HEK293 (cell line): ENCODE results near the gene CDK6.

ENCODE experiments used
- CTCF ChIA-PET: fragments of 350-600 bp; formaldehyde crosslinking; extraction: SDS; loops from one replicate; lab custom pipeline; 2021; ENCODE audit warnings: antibody characterized with exemption; lab: Yijun Ruan, JAX
- POLR2A ChIA-PET: fragments of 300-600 bp; formaldehyde crosslinking; extraction: SDS; loops from one replicate; lab custom pipeline; 2020; ENCODE audit warnings: antibody characterized with exemption, inconsistent platforms; lab: Yijun Ruan, JAX
- H3K27ac ChIP-seq: fragments of 200-500 bp; sonication (Bioruptor generic); 2 replicates; pipeline ENCODE4 v1.5.1; 2014; ENCODE audit warnings: low read depth, low read length, control low read depth, inconsistent platforms; ENCODE audit errors: extremely low read depth
- H3K36me3 ChIP-seq, 2 experiments: fragments of 200-500 bp in 1 of 2; sonication (Bioruptor generic) in 1 of 2; 1 replicate in 1 of 2; 2 replicates in 1 of 2; pipeline ENCODE4 v1.5.1; 2014 to 2017; ENCODE audit warnings: inconsistent platforms in 2 of 2, low read length in 2 of 2; ENCODE audit not compliant: control insufficient read depth in 2 of 2, insufficient read depth in 1 of 2
- H3K4me1 ChIP-seq: fragments of 200-500 bp; sonication (Bioruptor generic); 2 replicates; pipeline ENCODE4 v1.5.1; 2014; ENCODE audit warnings: mild to moderate bottlenecking, low read length, inconsistent platforms; ENCODE audit not compliant: control insufficient read depth, insufficient read depth
- H3K4me3 ChIP-seq: 2 replicates; pipeline ENCODE4 v1.5.1; 2011; ENCODE audit warnings: low read depth, mild to moderate bottlenecking, control low read depth, low read length, moderate library complexity
- H3K9me3 ChIP-seq: fragments of 200-500 bp; sonication (Bioruptor generic); 2 replicates; pipeline ENCODE4 v1.5.1; 2014; ENCODE audit warnings: low read depth, low read length, inconsistent platforms; ENCODE audit not compliant: control insufficient read depth, insufficient read depth
- GLIS2 ChIP-seq: fragments of 450-650 bp; formaldehyde crosslinking; IDR thresholded peaks from 2 replicates; pipeline ENCODE4 v1.5.1; 2016; ENCODE audit warnings: missing biosample characterization, missing genetic modification characterization
- HOXA7 ChIP-seq: sonication (generic); formaldehyde crosslinking; IDR thresholded peaks from 2 replicates; pipeline ENCODE4 v1.8.1; 2022; ENCODE audit warnings: missing genetic modification reagents, borderline replicate concordance
- PRDM1 ChIP-seq: fragments of 450-650 bp; formaldehyde crosslinking; IDR thresholded peaks from 2 replicates; pipeline ENCODE4; 2016; ENCODE audit warnings: missing biosample characterization, missing genetic modification characterization
- ZBTB21 ChIP-seq: fragments of 450-650 bp; formaldehyde crosslinking; IDR thresholded peaks from 2 replicates; pipeline ENCODE4 v1.5.1; 2017; ENCODE audit warnings: missing biosample characterization, missing genetic modification characterization
- ZBTB7A ChIP-seq: fragments of 450-650 bp; formaldehyde crosslinking; IDR thresholded peaks from 2 replicates; pipeline ENCODE4 v1.5.1; 2016; ENCODE audit warnings: low read depth, missing biosample characterization, missing genetic modification characterization
- ZNF184 ChIP-seq: fragments of 450-650 bp; IDR thresholded peaks from 2 replicates; pipeline ENCODE4 v1.5.1; 2018; ENCODE audit warnings: missing biosample characterization, mild to moderate bottlenecking, missing genetic modification characterization
- ZNF214 ChIP-seq: fragments of 450-650 bp; formaldehyde crosslinking; IDR thresholded peaks from 2 replicates; pipeline ENCODE4 v1.5.1; 2017; ENCODE audit warnings: missing biosample characterization, mild to moderate bottlenecking, missing genetic modification characterization, borderline replicate concordance
- ZNF248 ChIP-seq: fragments of 450-650 bp; formaldehyde crosslinking; IDR thresholded peaks from 2 replicates; pipeline ENCODE4 v1.5.1; 2017; ENCODE audit warnings: missing biosample characterization, missing genetic modification characterization
- ZNF529 ChIP-seq: fragments of 450-650 bp; formaldehyde crosslinking; IDR thresholded peaks from 2 replicates; pipeline ENCODE4 v1.5.1; 2017; ENCODE audit warnings: missing genetic modification characterization, missing biosample characterization; ENCODE audit not compliant: insufficient replicate concordance
- ZNF548 ChIP-seq: fragments of 450-650 bp; formaldehyde crosslinking; IDR thresholded peaks from 2 replicates; pipeline ENCODE4 v1.5.1; 2016; ENCODE audit warnings: missing biosample characterization, missing genetic modification characterization
- ZNF610 ChIP-seq: fragments of 450-650 bp; formaldehyde crosslinking; IDR thresholded peaks from 2 replicates; pipeline ENCODE4 v1.5.1; 2016; ENCODE audit warnings: missing biosample characterization, missing genetic modification characterization, borderline replicate concordance
- ZNF623 ChIP-seq: fragments of 450-650 bp; formaldehyde crosslinking; IDR thresholded peaks from 2 replicates; pipeline ENCODE4 v1.5.1; 2016; ENCODE audit warnings: missing biosample characterization, missing genetic modification characterization
- ZNF629 ChIP-seq: fragments of 450-650 bp; formaldehyde crosslinking; IDR thresholded peaks from 2 replicates; pipeline ENCODE4 v1.5.1; 2017; ENCODE audit warnings: missing biosample characterization, missing genetic modification characterization
- ZNF707 ChIP-seq: fragments of 450-650 bp; formaldehyde crosslinking; IDR thresholded peaks from 2 replicates; pipeline ENCODE4 v1.5.1; 2016; ENCODE audit warnings: missing biosample characterization, missing genetic modification characterization
- ZNF747 ChIP-seq: fragments of 450-650 bp; formaldehyde crosslinking; IDR thresholded peaks from 2 replicates; pipeline ENCODE4 v1.5.1; 2016; ENCODE audit warnings: missing biosample characterization, missing genetic modification characterization
- ZNF776 ChIP-seq: fragments of 450-650 bp; formaldehyde crosslinking; IDR thresholded peaks from 2 replicates; pipeline ENCODE4 v1.5.0; 2017; ENCODE audit warnings: missing biosample characterization, missing genetic modification characterization, borderline replicate concordance
- TF ChIP-seq, protein P1 (sequence below): fragments of 450-650 bp; formaldehyde crosslinking; IDR thresholded peaks from 2 replicates; pipeline ENCODE4 v1.5.1; 2017; ENCODE audit warnings: missing biosample characterization, missing genetic modification characterization
- TF ChIP-seq, protein P2 (sequence below): fragments of 450-650 bp; formaldehyde crosslinking; IDR thresholded peaks from 2 replicates; pipeline ENCODE4; 2016; ENCODE audit warnings: missing biosample characterization, missing genetic modification characterization
- TF ChIP-seq, protein P3 (sequence below): fragments of 450-650 bp; formaldehyde crosslinking; IDR thresholded peaks from 2 replicates; pipeline ENCODE4 v1.5.1; 2016; ENCODE audit warnings: missing biosample characterization, missing genetic modification characterization
- TF ChIP-seq, protein P4 (sequence below): sonication (generic); formaldehyde crosslinking; IDR thresholded peaks from 2 replicates; pipeline ENCODE4 v1.8.1; 2022; ENCODE audit warnings: mild to moderate bottlenecking, moderate library complexity, missing genetic modification reagents
- TF ChIP-seq, protein P5 (sequence below): fragments of 450-650 bp; formaldehyde crosslinking; IDR thresholded peaks from 2 replicates; pipeline ENCODE4 v1.5.0; 2017; ENCODE audit warnings: missing biosample characterization, missing genetic modification characterization, borderline replicate concordance

The CDK6 gene

DNA sequence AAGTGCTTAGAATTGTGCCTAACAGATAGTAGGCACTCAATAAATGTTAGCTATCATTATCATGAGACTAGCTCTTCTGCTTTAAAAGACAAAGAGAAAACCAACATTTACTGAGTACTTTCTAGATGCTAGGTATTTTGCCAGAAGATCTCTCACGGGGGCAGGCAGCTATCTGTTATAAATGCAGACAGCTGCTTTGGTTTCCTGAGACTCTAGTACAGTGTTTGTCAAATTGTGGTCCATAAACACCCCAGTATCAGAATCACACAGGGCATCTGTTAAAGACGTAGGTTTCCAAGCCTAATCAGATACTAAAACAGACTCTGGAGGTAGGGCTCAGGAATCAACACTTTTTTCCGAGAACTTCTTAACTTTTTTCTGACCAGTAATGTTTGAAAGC is 260.1 kb downstream of the CDK6 start:
- Histone ChIP-seq H3K36me3 (peaks cover 69 to 80% of the 10 kb centered on the region in 2 experiments), H3K9me3 (no peaks in the 10 kb centered on the region), H3K27ac (no peak overlapping the region), H3K4me1 (no peaks in the 10 kb centered on the region), H3K4me3 (no peak overlapping the region)
- POLR2A ChIA-PET: no interaction called here
- CTCF ChIA-PET: no interaction called here
- TF ChIP-seq ZNF623 (tag by site-specific recombination) (no peak), ZNF248 (tag by site-specific recombination) (no peak)
- TF ChIP-seq, protein P1, sequence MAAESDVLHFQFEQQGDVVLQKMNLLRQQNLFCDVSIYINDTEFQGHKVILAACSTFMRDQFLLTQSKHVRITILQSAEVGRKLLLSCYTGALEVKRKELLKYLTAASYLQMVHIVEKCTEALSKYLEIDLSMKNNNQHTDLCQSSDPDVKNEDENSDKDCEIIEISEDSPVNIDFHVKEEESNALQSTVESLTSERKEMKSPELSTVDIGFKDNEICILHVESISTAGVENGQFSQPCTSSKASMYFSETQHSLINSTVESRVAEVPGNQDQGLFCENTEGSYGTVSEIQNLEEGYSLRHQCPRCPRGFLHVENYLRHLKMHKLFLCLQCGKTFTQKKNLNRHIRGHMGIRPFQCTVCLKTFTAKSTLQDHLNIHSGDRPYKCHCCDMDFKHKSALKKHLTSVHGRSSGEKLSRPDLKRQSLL (tag by site-specific recombination): no peak

DNA sequence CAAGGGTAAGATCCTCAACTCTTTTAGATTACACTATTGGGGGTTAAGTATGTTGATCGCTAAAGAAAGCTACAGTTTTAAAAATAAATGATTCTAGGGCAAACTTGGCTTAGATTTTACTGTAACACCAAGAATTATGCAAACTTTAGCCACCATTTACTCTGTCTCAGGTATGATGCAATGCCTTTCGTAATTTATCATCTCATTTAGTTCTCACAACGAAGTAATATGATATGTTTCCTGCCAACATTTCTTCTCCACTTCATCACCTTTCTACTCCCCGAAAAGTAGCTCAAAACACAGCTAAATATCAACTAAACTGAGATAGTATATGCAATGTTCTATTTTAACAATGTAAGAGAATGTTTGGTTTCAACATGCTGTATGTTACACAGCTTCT is 267.2 kb downstream of the CDK6 start:
- CTCF ChIA-PET: interaction anchor here (0.6 to 1.3 kb wide), 3 partner anchors 37 to 297 kb away, joined by 3 read pairs; partner anchors contain the start of genes PEX1 and RBM48
- POLR2A ChIA-PET: no interaction called here
- no peaks in the 10 kb centered on the region for H3K4me1 ChIP-seq
- peaks cover 62 to 83% of the 10 kb centered on the region in 2 experiments for H3K36me3 ChIP-seq
- no peak overlapping the region for H3K4me3 ChIP-seq
- no peaks in the 10 kb centered on the region for H3K9me3 ChIP-seq
- H3K27ac ChIP-seq: no peak overlapping the region
- TF ChIP-seq, protein P2, sequence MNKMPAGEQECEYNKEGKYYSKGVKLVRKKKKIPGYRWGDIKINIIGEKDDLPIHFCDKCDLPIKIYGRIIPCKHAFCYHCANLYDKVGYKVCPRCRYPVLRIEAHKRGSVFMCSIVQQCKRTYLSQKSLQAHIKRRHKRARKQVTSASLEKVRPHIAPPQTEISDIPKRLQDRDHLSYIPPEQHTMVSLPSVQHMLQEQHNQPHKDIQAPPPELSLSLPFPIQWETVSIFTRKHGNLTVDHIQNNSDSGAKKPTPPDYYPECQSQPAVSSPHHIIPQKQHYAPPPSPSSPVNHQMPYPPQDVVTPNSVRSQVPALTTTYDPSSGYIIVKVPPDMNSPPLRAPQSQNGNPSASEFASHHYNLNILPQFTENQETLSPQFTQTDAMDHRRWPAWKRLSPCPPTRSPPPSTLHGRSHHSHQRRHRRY: no peak
- TF ChIP-seq, protein P3, sequence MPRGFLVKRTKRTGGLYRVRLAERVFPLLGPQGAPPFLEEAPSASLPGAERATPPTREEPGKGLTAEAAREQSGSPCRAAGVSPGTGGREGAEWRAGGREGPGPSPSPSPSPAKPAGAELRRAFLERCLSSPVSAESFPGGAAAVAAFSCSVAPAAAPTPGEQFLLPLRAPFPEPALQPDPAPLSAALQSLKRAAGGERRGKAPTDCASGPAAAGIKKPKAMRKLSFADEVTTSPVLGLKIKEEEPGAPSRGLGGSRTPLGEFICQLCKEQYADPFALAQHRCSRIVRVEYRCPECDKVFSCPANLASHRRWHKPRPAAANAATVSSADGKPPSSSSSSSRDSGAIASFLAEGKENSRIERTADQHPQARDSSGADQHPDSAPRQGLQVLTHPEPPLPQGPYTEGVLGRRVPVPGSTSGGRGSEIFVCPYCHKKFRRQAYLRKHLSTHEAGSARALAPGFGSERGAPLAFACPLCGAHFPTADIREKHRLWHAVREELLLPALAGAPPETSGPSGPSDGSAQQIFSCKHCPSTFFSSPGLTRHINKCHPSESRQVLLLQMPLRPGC (tag by site-specific recombination): no peak
- TF ChIP-seq ZNF629 (tag by site-specific recombination): no peak
- TF ChIP-seq ZNF776 (tag by site-specific recombination): no peak
- TF ChIP-seq ZNF214 (tag by site-specific recombination): no peak
- no peak for TF ChIP-seq ZNF529 (tag by site-specific recombination)
- TF ChIP-seq ZNF548 (tag by site-specific recombination): no peak
- TF ChIP-seq PRDM1 (tag by site-specific recombination): no peak
- TF ChIP-seq, protein P4, sequence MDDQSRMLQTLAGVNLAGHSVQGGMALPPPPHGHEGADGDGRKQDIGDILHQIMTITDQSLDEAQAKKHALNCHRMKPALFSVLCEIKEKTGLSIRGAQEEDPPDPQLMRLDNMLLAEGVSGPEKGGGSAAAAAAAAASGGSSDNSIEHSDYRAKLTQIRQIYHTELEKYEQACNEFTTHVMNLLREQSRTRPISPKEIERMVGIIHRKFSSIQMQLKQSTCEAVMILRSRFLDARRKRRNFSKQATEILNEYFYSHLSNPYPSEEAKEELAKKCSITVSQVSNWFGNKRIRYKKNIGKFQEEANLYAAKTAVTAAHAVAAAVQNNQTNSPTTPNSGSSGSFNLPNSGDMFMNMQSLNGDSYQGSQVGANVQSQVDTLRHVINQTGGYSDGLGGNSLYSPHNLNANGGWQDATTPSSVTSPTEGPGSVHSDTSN (CRISPR knock-in tag): no peak
- TF ChIP-seq, all 188 proteins: peak for 0

DNA sequence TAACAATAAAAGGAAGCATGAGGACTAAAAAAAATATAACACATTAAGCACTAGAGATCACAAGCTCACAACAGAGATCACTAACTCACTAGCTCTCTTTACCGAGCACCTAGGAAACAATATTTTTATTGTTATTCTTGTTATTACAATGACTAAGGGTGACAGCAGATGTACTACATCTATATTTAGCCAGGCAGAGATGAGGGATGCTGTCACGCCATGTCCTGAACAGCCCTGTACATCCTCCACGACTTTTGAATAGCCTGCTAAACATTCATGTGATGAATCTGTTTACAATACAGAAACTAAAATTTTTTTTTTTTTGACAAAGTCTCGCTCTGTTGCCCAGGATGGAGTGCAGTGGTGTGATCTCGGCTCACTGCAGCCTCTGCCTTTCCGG is 268.9 kb downstream of the CDK6 start:
- Histone ChIP-seq H3K9me3 (no peaks in the 10 kb centered on the region), H3K36me3 (peaks cover 66 to 69% of the 10 kb centered on the region in 2 experiments), H3K27ac (no peak overlapping the region), H3K4me1 (no peaks in the 10 kb centered on the region), H3K4me3 (no peak overlapping the region)
- TF ChIP-seq ZNF610 (no peak), HOXA7 (no peak), ZNF707 (no peak), ZBTB21 (tag by site-specific recombination) (no peak), GLIS2 (tag by site-specific recombination) (no peak), ZBTB7A (tag by site-specific recombination) (no peak), ZNF747 (tag by site-specific recombination) (no peak), ZNF184 (no peak)
- TF ChIP-seq, protein P5, sequence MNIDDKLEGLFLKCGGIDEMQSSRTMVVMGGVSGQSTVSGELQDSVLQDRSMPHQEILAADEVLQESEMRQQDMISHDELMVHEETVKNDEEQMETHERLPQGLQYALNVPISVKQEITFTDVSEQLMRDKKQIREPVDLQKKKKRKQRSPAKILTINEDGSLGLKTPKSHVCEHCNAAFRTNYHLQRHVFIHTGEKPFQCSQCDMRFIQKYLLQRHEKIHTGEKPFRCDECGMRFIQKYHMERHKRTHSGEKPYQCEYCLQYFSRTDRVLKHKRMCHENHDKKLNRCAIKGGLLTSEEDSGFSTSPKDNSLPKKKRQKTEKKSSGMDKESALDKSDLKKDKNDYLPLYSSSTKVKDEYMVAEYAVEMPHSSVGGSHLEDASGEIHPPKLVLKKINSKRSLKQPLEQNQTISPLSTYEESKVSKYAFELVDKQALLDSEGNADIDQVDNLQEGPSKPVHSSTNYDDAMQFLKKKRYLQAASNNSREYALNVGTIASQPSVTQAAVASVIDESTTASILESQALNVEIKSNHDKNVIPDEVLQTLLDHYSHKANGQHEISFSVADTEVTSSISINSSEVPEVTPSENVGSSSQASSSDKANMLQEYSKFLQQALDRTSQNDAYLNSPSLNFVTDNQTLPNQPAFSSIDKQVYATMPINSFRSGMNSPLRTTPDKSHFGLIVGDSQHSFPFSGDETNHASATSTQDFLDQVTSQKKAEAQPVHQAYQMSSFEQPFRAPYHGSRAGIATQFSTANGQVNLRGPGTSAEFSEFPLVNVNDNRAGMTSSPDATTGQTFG (tag by site-specific recombination): no peak
- CTCF ChIA-PET: interaction anchor here (0.7 kb wide), 1 partner anchor 123 kb away, joined by 6 read pairs; no protein-coding TSS in a partner anchor
- POLR2A ChIA-PET: interaction anchor here (1.0 kb wide), 1 partner anchor 39 kb away, joined by 4 read pairs; the partner anchor contains the start of genes PEX1 and RBM48
